ENCODE data around the gene PEAK1. TPM values are rescaled to one million over a fixed set of nuclear protein-coding genes. Genes with fewer than 3 reads are reported as not detected.

Gene PEAK1
- total and polyA plus RNA-seq, 9 of the 15 experiments (the other 6 are each of a cell fraction or from before 2014, with no cell fraction given), result 0.99 to 22.4 (median 10.8) TPM

GRCh38 chr15:77420610-77421369, 886 bp upstream of the PEAK1 start, which contains the start of gene HMG20A (continued):
- TF ChIP-seq CEBPZ (IDR thresholded peaks at IDR 0.05; ENCODE audit: borderline replicate concordance, low read depth, low read length) (no peak), HDAC3 (IDR thresholded peaks at IDR 0.05; ENCODE audit: borderline replicate concordance, partially characterized antibody) (peak; percentile 81), GABPB1 (CRISPR knock-in tag; IDR thresholded peaks at IDR 0.05) (peak; percentile 77; the same call in 1 of the 2 replicates), DDX20 (tag; IDR thresholded peaks at IDR 0.05; ENCODE audit: low read depth) (no peak; the same call in 1 of the 2 replicates), NFRKB (IDR thresholded peaks at IDR 0.05; ENCODE audit: low read depth) (peak; percentile 93), FOSL1 (tag; conservative IDR thresholded peaks at IDR 0.05) (peak; percentile 48), EHMT2 (IDR thresholded peaks at IDR 0.05) (0 out of 2 replicates have a peak, but pooled peaks have one; percentile 17), CTCF (IDR thresholded peaks at IDR 0.05 in 2 of 3, conservative IDR thresholded peaks at IDR 0.05 in 1 of 3; ENCODE audit: insufficient read depth in 2 of 3, low read depth in 1 of 3, low read length in 3 of 3) (no peak), NR2C2 (CRISPR knock-in tag; IDR thresholded peaks at IDR 0.05) (no peak), NR2C2 (tag; IDR thresholded peaks at IDR 0.05) (peak; percentile 97), GTF2F1 (IDR thresholded peaks at IDR 0.05; ENCODE audit: low read depth, low read length) (no peak), HIVEP1 (CRISPR knock-in tag; IDR thresholded peaks at IDR 0.05) (no peak), PBX2 (CRISPR knock-in tag; IDR thresholded peaks at IDR 0.05; ENCODE audit: low read depth) (no peak), PBX2 (tag; conservative IDR thresholded peaks at IDR 0.05; ENCODE audit: low read depth) (peak; percentile 52), ZNF764 (CRISPR knock-in tag; IDR thresholded peaks at IDR 0.05; ENCODE audit: low read depth) (no peak), ARID1B (IDR thresholded peaks at IDR 0.05) (peak; percentile 44; the same call in 1 of the 2 replicates), CHCHD3 (CRISPR knock-in tag; IDR thresholded peaks at IDR 0.05) (no peak), ZNF395 (CRISPR knock-in tag; IDR thresholded peaks at IDR 0.05) (peak; percentile 81)

Measured in K562 (cell line).